NCI-H748 (cell line): ENCODE measurements around the gene AATK.

Experiments used
- DNase-seq: peaks from one replicate; lab custom pipeline; 2025; ENCODE audit not compliant: unreplicated experiment; lab: John Stamatoyannopoulos, UW

Gene AATK

DNA sequence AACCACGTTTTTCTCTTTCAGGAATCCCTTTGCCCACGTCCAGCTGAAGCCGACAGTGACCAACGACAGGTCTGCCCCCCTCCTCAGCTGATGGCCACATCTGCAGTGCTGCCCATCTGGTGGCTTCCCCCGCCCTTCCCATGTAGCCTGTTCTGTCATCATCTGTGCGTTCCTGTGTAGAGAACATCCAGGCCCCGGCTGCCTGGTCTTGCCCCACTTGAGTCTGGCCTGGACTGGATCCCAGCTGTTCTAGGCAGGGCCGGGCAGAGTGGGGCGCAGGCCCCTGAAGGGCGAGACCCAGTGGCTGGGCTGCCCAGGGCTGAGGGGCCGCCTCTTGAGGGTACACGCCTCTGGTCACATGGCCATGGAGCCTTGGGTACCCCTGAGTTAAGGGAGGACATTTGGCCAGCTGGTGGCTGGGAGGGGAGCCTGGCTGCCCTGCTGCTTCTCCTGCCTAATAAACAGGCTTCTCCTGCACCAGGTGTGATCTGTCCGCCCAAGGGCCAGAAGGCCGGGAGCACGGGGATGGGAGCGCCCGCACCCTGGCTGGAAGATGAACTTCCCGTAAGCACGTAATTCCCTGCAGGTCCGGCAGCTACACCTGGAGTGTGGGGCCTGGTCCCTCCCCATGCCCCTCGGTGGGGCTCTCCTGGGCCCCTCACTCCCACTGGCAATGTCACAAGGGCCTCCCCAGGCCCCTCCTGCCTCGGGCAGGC lies 50.1 kb downstream of the AATK start:
- DNase-seq, result no peak

DNA sequence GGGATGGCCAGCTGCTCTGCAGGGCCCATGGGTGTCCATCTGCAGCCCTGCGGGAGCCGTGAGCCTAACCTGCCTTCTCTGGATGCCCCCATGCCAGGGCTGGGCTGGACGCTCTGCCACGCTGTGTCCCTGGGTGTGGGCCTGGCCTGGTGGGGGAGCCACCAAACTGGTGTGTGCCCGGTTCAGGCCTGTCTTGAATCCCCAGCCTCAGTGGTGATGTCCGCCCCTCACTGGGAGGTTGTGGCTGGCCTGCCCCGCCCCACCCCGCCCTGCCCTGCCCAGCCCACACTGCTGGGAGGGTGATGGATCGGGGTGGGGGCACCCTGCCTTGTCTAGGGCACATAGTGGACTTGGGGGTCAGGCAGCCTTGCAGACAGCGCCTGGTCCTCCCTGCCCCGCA lies 50.8 kb downstream of the AATK start:
- no peak for DNase-seq

DNA sequence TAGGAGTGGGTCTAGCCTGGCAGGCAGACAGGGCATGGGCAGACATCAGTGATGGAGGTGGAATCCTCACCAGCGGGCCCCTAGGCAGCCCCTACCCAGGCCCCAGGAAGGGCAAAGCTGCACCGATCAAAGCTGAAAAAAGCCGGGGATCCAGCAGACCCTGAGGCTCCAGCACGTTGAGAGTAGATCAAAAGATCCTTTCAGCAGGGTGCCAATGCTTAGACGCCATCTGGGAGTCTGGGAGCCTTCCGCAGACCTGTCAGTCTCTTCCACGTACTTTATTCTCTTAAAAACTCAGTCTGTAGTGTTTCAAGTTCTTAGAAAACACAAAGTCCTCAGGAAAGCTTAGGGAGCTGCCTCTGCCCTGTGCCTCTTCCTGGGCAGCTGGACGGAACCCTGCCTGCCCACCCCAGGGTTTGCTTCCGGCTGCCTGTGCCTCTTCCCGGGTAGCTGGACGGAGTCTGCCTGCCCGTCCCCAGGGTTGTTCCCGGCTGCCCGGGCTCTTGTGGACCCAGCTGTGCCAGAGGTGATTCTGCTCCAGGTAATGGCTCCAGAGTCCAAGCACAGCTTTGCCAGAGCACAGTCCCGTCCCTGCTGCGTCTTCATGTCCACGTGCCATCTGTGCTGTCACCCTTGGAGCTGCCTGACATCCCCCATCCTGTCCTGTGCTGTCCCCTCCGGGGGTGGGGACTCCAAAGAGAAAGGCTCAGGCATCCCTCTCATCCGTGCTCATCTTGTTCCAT lies 51.5 kb downstream of the AATK start:
- DNase-seq, result no peak

DNA sequence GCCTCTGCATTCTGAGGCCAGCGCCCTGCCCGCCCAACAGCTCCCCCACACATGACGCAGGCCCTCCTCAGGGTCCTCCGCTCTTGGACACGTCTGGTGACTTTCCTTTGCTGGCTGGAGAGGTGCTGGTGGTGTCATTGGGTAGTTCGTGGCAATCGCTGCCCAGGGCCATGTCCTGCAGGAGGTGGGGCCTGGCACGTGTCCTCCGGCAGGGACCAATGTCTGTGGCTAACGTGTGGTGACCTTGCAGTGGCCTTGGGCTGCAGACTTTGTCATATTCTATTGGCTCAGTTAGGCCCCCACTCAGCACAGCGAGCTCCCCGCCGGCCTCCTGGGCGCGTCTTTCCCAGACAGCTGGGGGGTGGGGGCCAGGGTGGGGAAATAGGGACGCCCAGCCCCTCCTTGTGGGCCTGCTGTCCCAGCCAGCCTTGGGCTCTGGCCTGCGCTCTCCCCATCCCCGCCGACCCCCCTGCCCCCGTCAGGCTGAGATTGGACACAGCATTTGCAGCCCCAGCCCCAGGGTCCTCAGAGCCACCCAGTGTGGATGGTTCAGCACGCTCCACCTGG lies 52.8 kb downstream of the AATK start:
- no peak for DNase-seq

DNA sequence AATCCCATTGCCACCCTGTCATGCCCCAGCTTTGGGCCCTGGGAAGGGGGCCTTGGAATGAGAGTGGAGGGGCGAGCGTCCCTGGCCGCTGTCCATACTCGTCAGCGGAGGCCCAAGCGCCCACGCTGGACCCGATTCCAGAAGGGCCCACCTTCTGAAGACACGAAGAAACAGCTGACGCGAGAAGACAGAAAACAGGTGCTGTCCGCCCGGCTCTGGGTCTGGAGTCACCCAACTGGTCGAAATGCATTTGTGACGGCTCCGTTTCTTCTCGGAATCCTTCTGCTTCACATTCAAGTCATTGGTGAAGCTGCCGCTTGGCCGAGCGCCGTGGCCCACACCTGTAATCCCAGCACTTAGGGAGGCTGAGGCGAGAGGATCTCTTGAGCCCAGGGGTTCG lies 53.6 kb downstream of the AATK start:
- DNase-seq, result no peak

DNA sequence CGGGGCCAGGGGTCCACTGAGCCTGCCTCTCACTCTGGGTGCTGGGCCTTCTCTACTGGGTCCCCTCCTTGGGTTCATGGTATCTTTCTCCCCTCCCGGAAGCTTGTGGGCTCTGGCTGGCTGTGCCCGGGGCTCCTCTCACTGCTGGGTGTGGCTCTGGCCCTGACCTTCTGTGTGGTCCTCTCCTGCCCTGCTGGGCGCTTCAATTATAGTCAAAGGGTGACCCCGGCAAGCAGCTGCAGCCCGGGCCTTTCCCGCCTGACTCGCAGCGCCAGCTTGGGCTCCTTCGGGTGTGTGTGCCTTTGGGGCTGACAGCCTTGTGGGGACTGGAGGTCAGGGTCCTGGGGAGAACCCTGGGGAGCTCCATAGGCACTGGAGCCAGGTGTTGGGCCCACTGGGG lies 55.0 kb downstream of the AATK start:
- no peak for DNase-seq

DNA sequence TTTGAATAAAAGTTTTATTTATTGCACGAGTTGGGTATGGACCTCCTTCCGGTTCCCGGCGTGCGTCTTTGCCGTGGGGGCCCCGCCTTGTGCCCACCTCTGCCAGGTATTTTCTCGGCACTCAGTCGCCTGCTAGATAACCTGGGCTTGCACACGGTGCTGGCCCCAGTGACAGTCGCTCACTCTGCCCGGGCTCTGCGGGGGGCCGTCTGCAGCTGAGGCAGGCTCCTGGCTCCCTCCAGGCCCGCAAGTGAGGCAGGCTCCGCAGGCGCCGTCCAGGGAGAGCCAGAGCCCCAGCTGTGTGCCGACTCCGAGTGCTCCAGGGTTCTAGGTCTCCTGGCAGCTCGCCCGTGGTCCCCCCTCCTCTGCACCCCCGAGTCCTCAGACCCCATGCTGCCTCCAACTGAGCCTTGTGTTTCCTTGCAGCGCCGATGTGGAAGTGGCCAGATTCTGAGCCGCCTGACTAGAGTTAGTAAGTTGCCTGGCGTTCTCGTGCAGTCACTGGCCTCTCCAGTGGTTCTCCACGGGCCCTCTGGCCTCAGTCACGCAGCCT lies 55.5 kb downstream of the AATK start:
- no peak for DNase-seq

DNA sequence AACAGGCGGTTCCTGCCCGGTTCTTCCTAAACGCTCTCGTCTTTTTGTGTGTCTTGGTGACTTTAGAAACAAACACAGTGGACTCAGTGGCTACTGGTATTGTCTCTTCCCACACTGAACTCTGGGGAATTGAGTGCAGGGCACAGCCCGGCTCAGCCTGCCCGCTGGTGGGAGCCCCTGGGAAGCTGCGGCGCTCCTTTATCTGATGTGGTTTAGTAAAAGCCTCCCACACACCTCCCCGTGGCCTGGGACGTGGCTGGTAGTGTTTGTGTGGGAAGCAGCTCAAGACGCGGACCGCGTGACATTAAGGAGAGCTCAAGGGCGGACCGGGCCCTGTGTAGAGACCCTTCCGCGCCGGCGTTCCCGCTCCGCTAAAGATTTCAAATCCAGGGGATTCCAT lies 56.1 kb downstream of the AATK start:
- no peak for DNase-seq

DNA sequence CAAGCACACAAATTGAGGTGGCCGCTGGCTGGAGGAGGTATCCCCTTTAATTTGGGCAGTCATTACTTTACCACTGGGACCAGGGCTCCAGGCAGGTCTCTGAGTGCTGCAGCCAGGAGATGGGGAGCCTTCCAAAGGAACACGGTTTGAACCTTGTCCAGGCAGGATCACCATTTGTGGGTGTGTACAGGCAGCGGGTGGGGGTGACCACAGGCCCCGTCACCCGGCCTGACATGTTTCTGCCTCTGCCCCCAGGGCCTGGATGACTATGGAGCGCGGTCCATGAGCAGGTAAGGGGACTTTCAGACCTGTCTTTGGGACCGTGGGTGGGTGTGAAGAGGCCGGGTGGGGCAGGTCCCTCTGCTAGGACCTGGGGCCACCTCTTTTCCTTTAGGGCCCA lies 57.8 kb downstream of the AATK start:
- DNase-seq, result no peak

DNA sequence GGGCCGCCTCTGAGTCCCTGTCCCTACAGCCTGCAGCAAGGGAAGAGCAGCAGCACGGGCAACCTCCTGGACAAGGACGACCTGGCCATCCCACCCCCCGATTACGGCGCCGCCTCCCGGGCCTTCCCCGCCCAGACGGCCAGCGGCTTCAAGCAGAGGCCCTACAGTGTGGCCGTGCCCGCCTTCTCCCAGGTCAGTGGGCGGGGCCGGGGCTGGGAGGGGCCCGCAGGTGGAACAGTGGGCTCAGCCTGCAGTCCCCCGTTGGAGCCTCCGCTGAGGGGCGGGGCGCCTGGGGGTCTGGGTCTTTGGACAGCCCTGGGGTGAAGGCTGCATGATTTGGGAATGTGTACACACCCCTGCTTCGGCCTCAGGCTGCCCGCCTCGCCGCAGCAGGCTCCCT lies 59.3 kb downstream of the AATK start:
- DNase-seq, result no peak

DNA sequence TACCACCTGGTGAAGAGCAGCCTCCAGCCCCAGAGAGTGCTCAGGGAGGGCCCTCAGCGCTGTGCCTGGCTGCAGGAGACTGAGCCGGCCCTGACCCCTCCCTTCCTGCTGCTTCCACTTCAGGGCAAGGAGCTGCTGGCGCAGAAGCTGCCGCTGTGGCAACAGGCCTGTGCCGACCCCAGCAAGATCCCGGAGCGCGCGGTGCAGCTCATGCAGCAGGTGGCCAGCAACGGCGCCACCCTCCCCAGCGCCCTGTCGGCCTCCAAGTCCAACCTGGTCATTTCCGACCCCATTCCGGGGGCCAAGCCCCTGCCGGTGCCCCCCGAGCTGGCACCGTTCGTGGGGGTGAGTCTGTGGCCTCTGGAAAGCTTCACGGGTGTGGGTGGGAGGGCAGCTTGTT lies 62.6 kb downstream of the AATK start:
- no peak for DNase-seq

DNA sequence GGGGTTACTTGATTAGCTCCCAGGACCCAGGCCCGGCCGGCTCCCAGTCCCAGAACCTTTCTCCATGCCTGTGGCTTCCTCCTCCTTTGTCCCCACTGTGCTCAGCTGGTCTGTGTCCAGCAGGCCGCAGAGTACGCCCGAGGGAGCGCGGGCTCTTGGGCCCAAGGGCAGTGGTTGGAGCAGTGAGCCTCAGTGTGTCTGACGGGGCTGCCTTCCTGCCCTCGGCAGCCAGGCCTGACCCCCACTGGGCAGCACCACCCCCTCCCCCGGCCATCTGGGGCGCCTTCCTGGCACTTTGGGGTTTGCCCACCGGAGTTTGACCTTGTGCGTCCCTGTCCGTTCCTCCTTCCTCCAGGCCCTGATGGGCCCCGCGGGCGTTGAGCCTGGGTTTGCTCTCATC lies 63.2 kb downstream of the AATK start:
- DNase-seq, result no peak

DNA sequence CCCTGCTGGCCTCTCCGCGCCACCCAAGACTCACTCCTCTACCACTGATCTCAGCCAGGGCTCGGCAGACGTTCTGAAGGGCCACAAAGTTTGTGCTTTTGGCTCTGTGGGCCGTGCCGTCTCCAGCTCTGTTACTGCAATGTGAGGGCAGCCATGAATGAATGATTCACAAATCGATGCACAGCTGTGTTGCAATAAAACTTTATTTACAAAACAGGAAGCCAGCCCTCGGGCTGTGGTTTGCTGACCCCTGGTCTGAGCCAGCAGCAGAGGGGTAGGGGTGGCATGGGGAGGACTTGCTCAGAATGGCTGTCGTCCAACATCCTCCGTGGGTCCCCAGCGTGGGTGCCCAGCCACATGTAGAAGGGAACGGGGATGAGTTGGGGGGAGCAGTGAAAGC lies 63.7 kb downstream of the AATK start:
- no peak for DNase-seq

DNA sequence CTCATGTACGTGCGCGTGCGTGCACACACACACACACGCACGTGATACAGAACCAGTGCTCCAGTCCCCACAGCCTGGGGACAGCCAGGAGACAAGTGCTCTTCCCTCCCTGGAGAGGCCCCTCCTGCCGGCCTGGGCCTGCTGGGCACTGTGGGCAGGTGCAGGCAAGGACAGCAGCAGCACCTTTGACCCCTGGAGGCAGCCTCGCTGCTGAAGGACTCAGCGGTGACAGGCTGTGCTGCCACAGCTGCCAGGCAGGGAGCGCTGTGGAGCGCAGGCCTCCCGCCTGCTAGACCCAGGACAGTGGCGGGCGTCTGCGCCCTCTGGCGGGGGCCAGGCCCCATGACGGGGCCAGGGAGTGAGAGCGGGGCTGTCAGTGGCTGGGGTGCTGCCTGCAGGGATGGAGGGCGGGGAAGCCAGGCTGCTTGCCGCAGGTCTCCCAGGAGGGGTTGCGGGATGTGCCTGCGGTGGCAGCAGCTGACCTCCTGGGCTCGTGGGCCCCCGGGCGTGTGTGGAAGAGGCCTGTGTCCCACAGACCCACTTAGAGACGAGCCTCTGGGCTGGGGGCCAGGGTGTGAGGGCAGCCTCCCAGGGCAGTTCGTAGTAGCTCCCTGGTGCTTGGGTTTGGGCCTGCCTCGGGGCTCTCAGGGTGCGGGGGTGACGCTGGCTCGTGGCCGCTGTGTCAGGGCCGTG lies 64.3 kb downstream of the AATK start:
- peak; percentile 69 for DNase-seq

DNA sequence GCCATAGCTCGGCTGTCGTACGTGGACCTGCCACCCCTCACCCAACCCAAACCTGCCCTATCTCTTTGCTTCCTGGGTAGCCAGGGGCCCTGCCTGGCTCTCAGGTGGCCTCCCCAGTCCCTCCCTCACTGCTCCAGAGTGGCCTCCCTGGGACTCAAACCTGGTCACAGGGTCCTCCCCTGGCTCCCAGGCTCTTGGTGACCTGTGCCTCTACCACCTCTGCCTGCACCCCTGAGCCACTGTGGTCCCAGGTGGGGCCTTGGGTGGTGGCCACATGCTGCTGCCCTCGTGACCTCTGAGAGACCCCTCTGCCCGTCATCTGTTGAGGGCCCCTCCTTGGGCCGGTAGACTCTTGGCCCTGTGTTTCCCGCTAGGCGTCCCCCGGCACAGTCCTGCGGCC lies 65.4 kb downstream of the AATK start:
- DNase-seq, result no peak

DNA sequence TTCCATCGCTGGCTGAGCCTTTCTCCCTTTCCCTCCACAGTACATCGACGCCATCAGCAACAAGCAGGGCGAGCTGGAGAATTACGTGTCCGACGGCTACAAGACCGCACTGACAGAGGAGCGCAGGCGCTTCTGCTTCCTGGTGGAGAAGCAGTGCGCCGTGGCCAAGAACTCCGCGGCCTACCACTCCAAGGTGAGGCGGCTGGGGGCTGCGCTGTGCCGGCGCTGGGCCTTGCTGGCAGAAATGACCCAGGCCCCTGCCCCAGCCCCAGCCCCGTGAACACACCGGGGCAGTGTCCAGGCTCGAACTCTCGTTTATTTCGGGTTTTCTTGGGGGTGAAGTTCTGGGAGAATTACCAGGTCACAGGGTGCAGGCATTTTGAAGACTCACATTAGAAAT lies 66.1 kb downstream of the AATK start:
- DNase-seq, result no peak

DNA sequence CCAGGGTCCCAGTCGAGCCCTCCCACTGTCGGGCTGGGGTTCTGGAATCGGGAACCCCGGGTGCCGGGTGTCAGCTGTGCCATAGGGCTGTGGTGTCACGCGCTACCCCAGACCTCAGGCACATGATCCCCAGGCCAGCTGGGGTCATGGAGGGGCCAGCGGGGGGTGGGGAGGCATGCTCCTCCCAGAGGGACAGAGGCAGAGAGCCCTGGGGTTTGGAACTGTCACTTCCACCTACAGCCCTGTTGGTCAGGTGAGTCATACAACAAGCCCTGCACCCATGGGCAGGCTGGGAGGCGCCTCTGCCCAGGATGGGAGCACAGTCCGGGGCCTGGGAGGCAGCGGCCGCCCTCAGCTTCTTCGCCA lies 68.1 kb downstream of the AATK start:
- no peak for DNase-seq

DNA sequence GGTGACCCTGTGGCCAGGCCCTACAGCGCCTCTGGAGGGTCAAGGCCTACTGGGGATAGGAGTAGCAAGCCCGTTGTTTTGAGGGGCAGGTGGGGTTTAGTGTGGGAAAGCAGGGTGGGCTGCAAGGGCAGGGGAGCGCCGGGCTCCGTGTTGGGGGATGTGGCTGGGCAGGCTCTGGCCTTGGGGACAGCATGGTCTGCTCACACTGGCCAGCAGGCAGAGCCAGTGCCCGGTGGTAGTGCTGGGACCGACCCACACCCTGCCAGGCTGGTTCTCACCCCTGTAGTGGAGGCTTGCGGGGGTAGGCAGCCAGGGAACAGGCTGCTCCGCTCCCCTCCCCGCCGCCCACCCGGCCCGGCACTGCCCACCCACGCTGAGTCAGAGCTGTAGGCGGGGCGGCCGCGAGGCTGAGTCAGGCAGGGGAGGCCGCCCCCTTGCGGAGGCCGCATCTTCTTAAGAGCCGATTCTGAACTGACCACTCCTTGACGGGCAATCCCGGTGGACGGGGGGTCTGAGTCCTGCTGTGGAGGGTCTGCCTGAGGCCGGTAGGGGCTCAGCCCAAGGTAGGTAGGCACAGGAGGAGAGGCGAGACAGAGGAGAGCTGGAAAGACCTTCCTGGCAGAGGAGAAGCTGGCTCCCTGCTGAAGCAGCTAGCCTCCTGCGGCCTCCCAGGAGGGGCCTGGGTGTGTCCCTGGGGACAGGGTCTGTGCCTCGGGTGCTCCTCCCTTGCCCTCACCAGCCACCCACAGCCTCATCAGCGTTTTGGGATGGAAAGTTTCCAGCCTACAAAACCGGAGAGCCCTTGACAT lies 68.7 kb downstream of the AATK start:
- DNase-seq, result no peak

DNA sequence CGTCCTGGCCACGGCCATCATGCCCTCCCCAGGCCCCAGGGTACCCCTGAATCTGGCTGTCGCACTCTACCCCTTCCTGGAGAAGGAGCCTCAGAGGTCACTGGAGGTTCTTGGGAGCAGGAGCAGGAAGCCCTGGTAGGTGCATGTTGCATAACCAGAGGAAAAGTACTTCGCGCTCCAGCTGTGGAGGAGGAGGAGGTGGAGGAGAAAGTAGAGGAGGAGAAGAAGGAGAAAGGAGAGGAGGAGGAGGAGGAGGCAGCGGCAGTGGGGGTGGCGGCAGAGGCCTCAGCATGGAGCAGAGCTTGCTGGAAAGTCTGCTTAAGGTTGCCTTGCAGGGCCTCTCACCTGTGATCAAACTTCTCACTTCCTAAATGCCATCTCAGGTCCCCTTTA lies 69.3 kb downstream of the AATK start:
- DNase-seq, result no peak

DNA sequence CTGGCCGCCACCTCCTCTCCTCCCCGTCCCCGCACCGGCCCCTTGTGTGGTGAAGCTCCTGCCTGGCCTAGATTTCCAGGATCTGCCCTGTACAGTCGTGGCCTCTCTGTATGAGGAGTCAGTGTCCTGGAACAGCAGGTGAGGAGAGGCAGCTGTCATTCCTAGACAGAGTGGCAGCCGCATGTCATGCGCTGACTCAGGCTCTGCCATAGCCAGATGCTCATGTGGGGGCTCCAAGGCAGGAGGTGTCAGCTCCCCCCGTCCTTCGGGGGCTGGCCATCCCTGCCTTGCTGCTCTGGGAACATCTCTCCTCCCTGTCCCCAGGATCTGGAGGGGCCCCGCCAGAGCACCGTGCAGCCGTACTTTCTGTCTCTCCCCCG lies 70.6 kb downstream of the AATK start:
- no peak for DNase-seq
